Measurements from ENCODE around the gene VPS52. TPM values are rescaled to one million over a fixed set of nuclear protein-coding genes. Genes with fewer than 3 reads are reported as not detected.

The VPS52 gene
- total and polyA plus RNA-seq, 9 of the 15 experiments (the other 6 are each of a cell fraction or from before 2014, with no cell fraction given): 24.4 to 103 (median 40.2) TPM

DNA sequence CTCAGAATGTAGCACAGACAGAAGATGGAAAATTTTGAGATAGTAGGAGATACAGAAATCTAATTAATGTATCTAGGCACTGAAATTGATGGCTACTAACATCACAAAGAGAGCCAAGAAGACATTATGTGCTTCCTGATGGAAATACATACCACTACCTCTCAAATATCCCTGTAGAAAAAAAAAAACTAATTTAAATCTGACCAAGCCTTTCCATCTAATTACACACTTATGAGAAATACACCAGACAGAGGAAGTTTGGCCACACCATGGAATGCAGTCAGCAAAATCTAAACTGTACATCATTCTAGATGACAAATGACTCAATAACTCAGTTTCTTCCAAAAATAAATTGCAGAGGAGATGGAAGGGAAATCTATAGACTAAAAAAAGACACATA, 18.9 kb downstream of the VPS52 start:
- no peak for FAIRE-seq
- Histone ChIP-seq H2AFZ (ENCODE audit: low read depth, low read length) (no peak overlapping the region), H3K4me1 (replicated peaks in 1 of 2; ENCODE audit: control insufficient read depth in 2 of 2, insufficient read depth in 2 of 2, low read length in 2 of 2) (peaks cover 22 to 31% of the 10 kb centered on the region in 2 experiments), H3K4me2 (ENCODE audit: insufficient read depth, low read length) (no peak overlapping the region), H3K79me2 (ENCODE audit: control insufficient read depth, insufficient read depth, low read length) (no peaks in the 10 kb centered on the region), H3K36me3 (ENCODE audit: control insufficient read depth, insufficient read depth, low read length) (peaks cover 31% of the 10 kb centered on the region), H3K9me3 (replicated peaks; ENCODE audit: control insufficient read depth, insufficient read depth, low read depth, low read length) (no peaks in the 10 kb centered on the region), H3K27ac (ENCODE audit: extremely low read depth, low read depth, low read length) (no peak overlapping the region), H3K4me3 (no peak overlapping the region), H3K9me1 (ENCODE audit: control insufficient read depth, insufficient read depth, low read length) (peaks cover 4% of the 10 kb centered on the region), H4K20me1 (replicated peaks; ENCODE audit: control insufficient read depth, insufficient read depth, low read length) (no peaks in the 10 kb centered on the region), H3K27me3 (ENCODE audit: control insufficient read depth in 2 of 2, insufficient read depth in 2 of 2, low read length in 2 of 2) (no peaks in the 10 kb centered on the region), H3K9ac (ENCODE audit: insufficient read depth in 1 of 2, low read depth in 2 of 2, low read length in 2 of 2) (no peak overlapping the region)
- ATAC-seq: no peak
- TF ChIP-seq BRCA1 (IDR thresholded peaks at IDR 0.05) (no peak), BRCA1 (CRISPR knock-in tag; IDR thresholded peaks at IDR 0.05) (no peak), ETV1 (tag; conservative IDR thresholded peaks at IDR 0.05; ENCODE audit: low read depth) (no peak), MIER1 (IDR thresholded peaks at IDR 0.05; ENCODE audit: low read depth) (no peak), POLR3G (IDR thresholded peaks at IDR 0.05; ENCODE audit: extremely low read depth, insufficient read length, insufficient replicate concordance) (no peak), TRIM28 (IDR thresholded peaks at IDR 0.05) (no peak), ZNF274 (IDR thresholded peaks at IDR 0.05; ENCODE audit: borderline replicate concordance, low read depth, low read length) (no peak), ZNF124 (CRISPR knock-in tag; IDR thresholded peaks at IDR 0.05) (no peak), ZNF143 (CRISPR knock-in tag; IDR thresholded peaks at IDR 0.05) (no peak), ZNF830 (CRISPR knock-in tag; IDR thresholded peaks at IDR 0.05) (no peak), U2AF2 (optimal IDR thresholded peaks at IDR 0.05; ENCODE audit: low read depth, low read length) (no peak), ZNF41 (CRISPR knock-in tag; conservative IDR thresholded peaks at IDR 0.05) (no peak), HEY1 (CRISPR knock-in tag; IDR thresholded peaks at IDR 0.05; ENCODE audit: borderline replicate concordance) (no peak)
- TF ChIP-seq, protein P1, sequence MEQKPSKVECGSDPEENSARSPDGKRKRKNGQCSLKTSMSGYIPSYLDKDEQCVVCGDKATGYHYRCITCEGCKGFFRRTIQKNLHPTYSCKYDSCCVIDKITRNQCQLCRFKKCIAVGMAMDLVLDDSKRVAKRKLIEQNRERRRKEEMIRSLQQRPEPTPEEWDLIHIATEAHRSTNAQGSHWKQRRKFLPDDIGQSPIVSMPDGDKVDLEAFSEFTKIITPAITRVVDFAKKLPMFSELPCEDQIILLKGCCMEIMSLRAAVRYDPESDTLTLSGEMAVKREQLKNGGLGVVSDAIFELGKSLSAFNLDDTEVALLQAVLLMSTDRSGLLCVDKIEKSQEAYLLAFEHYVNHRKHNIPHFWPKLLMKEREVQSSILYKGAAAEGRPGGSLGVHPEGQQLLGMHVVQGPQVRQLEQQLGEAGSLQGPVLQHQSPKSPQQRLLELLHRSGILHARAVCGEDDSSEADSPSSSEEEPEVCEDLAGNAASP (IDR thresholded peaks at IDR 0.05): no peak
- TF ChIP-seq, protein P2, sequence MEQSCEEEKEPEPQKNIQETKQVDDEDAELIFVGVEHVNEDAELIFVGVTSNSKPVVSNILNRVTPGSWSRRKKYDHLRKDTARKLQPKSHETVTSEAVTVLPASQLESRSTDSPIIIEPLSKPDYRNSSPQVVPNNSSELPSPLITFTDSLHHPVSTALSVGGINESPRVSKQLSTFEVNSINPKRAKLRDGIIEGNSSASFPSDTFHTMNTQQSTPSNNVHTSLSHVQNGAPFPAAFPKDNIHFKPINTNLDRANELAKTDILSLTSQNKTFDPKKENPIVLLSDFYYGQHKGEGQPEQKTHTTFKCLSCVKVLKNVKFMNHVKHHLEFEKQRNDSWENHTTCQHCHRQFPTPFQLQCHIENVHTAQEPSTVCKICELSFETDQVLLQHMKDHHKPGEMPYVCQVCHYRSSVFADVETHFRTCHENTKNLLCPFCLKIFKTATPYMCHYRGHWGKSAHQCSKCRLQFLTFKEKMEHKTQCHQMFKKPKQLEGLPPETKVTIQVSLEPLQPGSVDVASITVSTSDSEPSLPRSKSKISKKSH (CRISPR knock-in tag; IDR thresholded peaks at IDR 0.05): no peak
- TF ChIP-seq, protein P3, sequence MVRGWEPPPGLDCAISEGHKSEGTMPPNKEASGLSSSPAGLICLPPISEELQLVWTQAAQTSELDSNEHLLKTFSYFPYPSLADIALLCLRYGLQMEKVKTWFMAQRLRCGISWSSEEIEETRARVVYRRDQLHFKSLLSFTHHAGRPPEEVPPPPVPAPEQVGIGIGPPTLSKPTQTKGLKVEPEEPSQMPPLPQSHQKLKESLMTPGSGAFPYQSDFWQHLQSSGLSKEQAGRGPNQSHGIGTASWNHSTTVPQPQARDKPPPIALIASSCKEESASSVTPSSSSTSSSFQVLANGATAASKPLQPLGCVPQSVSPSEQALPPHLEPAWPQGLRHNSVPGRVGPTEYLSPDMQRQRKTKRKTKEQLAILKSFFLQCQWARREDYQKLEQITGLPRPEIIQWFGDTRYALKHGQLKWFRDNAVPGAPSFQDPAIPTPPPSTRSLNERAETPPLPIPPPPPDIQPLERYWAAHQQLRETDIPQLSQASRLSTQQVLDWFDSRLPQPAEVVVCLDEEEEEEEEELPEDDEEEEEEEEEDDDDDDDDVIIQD (CRISPR knock-in tag; IDR thresholded peaks at IDR 0.05): no peak
- TF ChIP-seq, protein P4, sequence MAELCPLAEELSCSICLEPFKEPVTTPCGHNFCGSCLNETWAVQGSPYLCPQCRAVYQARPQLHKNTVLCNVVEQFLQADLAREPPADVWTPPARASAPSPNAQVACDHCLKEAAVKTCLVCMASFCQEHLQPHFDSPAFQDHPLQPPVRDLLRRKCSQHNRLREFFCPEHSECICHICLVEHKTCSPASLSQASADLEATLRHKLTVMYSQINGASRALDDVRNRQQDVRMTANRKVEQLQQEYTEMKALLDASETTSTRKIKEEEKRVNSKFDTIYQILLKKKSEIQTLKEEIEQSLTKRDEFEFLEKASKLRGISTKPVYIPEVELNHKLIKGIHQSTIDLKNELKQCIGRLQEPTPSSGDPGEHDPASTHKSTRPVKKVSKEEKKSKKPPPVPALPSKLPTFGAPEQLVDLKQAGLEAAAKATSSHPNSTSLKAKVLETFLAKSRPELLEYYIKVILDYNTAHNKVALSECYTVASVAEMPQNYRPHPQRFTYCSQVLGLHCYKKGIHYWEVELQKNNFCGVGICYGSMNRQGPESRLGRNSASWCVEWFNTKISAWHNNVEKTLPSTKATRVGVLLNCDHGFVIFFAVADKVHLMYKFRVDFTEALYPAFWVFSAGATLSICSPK (IDR thresholded peaks at IDR 0.05; ENCODE audit: borderline replicate concordance): no peak
- intact Hi-C loops (cut with micrococcal nuclease): no loop called here
- POLR2A ChIA-PET: no interaction called here
- no peak for DNase-seq (ENCODE audit: extremely low read depth in 1 of 4, low spot score in 3 of 4)
- in situ Hi-C loops (cut with MboI): no loop called here
- BruUV-seq (replicated peaks): no TSS peak
- CTCF ChIA-PET (ENCODE audit: low intra/inter-chr PET ratio): interaction anchor here (0.7 kb wide), 1 partner anchor 15 kb away, joined by 4 read pairs; no protein-coding TSS in a partner anchor
